ENCODE data around the gene DSP. TPM values are rescaled to one million over a fixed set of nuclear protein-coding genes. Genes with fewer than 3 reads are reported as not detected.
A peak's percentile ranks its signal among the peaks of the same experiment; 100 is the strongest.

The DSP gene
- total and polyA plus RNA-seq, 2 of the 13 experiments (the other 11 are each of a cell fraction or from before 2014, with no cell fraction given) = 89.8 to 117 TPM

- TF ChIP-seq GLMP (CRISPR knock-in tag; IDR thresholded peaks at IDR 0.05; ENCODE audit: borderline replicate concordance) (no peak), CHD2 (IDR thresholded peaks at IDR 0.05; ENCODE audit: low read depth, low read length) (0 out of 2 replicates have a peak, but pooled peaks have one; percentile 40), ZFP62 (CRISPR knock-in tag; IDR thresholded peaks at IDR 0.05) (no peak), ZNF33A (CRISPR knock-in tag; IDR thresholded peaks at IDR 0.05; ENCODE audit: borderline replicate concordance) (no peak; the same call in 1 of the 2 replicates), ATF3 (CRISPR knock-in tag; IDR thresholded peaks at IDR 0.05) (no peak; the same call in 1 of the 2 replicates), PLRG1 (conservative IDR thresholded peaks at IDR 0.05) (no peak), POGK (CRISPR knock-in tag; conservative IDR thresholded peaks at IDR 0.05) (peak; percentile 89), ZNF678 (CRISPR knock-in tag; IDR thresholded peaks at IDR 0.05) (peak; percentile 91; the same call in 1 of the 2 replicates), PPARG (CRISPR knock-in tag; conservative IDR thresholded peaks at IDR 0.05) (no peak), POLR2AphosphoS5 (IDR thresholded peaks at IDR 0.05; ENCODE audit: low read depth, low read length) (peak; percentile 92), NR2F2 (IDR thresholded peaks at IDR 0.05; ENCODE audit: borderline replicate concordance, low read depth) (no peak), ZBTB14 (CRISPR knock-in tag; IDR thresholded peaks at IDR 0.05) (no peak), ZNF44 (CRISPR knock-in tag; IDR thresholded peaks at IDR 0.05) (no peak; the same call in 1 of the 2 replicates), MEF2D (CRISPR knock-in tag; IDR thresholded peaks at IDR 0.05) (0 out of 2 replicates have a peak, but pooled peaks have one; percentile 11), ZGPAT (CRISPR knock-in tag; IDR thresholded peaks at IDR 0.05) (peak; percentile 88), PCBP1 (IDR thresholded peaks at IDR 0.05; ENCODE audit: borderline replicate concordance, low read depth, low read length) (peak; percentile 39; the same call in 1 of the 2 replicates), ZNF264 (CRISPR knock-in tag; IDR thresholded peaks at IDR 0.05) (no peak), BRD4 (CRISPR knock-in tag; IDR thresholded peaks at IDR 0.05) (peak; percentile 59; the same call in 1 of the 2 replicates), ELK4 (CRISPR knock-in tag; IDR thresholded peaks at IDR 0.05; ENCODE audit: borderline replicate concordance) (no peak), MYPOP (CRISPR knock-in tag; IDR thresholded peaks at IDR 0.05) (peak; percentile 59)
Observed at GRCh38 chr6:7589949-7590917, 48.8 kb downstream of the DSP start, which contains the start of gene SNRNP48 (continued).
